NCI-H1092 (cell line): ENCODE measurements around the gene KRT32.

Experiments
- DNase-seq: peaks from one replicate; lab custom pipeline; 2025; lab: John Stamatoyannopoulos, UW

KRT32 gene

DNA sequence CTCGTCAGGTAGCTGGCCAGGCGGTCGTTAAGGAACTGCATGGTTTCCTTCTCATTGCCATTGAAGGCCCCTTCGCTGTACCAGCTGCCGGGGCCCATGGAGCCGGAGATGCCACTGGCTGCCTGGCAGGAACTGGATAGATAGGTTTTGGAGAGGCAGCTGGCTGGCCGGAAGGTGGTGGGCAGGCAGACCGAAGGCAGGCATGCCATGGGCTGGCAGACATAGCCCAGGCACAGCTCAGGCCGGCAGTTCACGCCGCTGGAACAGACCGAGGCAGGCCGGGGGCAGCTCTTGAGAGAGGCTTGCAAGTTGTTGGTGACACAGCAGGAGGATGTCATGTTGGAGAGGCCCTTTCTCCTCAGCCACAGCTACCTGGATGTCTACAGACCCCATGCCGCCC, at the start of gene KRT32:
Gene KRT32, minus strand, starts transcription at position 399 of the 400 bp plus-strand sequence. Its CDS starts 61 bp downstream, at position 338.
- no peak for DNase-seq

DNA sequence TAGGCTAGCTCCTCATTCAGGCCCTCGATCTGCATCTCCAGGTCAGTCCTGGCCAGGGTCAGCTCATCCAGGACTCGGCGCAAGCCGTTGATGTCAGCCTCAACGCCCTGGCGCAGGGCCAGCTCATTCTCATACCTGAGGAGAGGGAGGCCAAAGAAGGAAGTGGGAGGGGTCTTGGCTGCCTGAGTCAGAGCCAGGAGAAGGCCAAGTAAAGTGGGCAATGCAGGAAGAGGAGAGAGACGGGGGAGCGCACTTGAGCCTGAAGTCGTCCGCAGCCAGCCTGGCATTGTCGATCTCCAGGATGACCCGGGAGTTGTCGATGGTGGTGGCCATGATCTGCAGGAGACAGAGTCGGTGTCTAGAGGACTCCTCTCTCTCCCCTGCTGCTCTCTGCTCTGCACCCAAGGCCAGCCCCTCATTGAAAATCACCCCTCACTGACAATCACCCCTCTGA, 49.7 kb upstream of the KRT32 start:
- DNase-seq, result no peak

- no peak for DNase-seq
Observed at GRCh38 chr17:41516147-41516829, 49.1 kb upstream of the KRT32 start.

DNA sequence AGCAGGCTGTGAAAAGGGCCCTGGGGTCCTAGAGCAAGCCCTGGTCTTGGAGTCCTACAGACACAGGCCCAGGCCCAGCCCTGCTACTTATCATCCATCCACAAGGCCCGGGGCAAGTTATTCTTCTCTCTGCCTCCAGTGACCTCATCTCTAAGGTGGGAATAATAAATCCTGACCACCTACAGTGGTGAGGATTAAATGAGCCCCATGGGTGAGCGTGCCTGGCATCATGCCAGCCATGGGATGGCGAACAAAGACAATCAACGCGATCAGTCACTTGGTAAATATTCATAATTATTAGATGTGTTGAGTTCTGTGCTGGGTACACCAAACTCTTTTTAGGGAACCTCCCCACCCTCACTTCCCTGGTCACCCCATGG, 46.0 kb upstream of the KRT32 start:
- DNase-seq, result no peak

DNA sequence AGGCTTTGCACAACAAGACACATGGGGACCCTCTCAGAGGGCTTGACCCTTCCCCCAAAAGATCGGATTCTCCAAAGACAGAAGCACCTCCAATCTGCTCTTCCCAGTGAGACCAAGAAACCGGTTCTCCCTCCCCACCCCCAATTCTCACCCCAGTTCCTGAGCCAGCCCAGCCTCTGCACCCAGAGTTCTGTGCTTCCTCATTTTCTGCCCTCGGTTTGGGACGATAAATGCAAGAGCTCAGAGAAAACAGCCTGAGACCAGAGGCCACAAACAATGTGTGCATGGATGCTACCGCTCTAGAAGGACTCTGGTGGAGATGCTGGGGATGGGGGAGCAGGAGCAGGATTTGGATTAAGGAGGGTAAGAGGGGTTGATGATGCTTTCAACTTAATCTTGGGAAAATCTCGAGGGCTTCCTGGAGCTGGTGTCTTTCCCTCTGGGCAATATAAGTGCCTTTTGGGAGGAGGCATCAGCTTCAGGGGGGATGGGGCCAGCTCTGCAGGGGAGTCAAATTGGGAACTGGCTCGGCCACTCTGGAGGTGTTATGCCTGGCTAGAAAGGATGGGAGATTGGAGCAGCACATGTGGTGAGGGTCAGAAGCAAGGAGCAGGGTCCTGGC, 45.5 kb upstream of the KRT32 start:
- DNase-seq, result no peak

DNA sequence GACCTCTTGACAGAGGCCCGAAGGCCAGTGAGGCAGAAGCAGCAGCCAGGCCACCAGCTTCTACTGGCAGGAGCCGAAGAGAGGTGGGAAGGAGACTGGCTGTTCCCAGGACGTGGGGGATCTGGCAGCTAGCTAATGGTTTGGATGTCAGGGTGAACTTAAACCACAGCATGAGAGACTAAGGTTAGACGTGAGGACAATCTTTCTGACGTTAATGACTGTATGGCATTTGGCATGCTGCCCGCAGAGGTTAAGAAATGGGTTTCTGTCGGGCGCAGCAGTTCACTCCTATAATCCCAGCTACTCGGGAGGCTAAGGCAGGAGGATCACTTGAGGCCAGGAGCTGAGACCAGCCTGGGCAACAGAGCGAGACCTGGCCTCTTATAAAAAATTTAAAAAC, 44.5 kb upstream of the KRT32 start:
- DNase-seq, result no peak

- DNase-seq, result no peak
Observed at GRCh38 chr17:41511116-41511515, 43.9 kb upstream of the KRT32 start.

DNA sequence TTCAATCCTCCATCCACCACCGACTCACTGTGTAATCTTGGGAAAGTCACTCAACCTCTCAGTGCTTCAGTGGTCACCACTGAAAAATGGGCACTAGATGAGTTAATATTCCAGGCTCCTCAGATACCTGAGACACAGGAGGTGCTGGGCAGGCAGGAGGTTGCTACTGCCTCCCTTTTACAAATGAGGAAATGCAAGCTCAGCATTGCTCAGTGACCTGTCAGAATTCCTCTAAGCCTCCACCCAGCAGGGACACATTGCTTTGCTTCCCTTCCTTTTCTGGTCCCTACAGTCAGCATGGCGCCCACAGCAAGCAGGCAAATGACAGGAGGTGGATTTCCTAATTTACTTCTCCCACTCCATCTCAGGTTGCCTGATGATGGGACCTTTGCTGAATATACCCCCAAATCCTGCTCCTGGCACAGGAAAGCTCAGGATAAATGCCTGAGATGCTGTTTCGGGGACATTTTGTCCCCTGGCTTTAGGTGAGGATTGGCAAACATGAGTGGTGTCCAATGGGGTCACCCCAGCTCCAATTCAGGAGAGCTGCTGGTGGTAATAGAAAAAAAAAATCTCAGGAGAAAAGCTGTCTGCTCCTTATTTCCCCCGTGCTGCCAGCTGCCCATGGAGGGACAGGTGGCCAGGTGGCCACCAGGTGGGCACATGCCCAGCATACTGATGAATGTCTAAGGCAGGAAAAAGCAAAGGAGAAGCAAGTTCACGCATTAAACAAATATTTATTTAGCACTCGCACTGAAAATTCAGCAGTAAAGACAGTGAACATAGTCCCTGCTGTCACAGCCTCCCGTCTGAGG, 43.3 kb upstream of the KRT32 start:
- no peak for DNase-seq

DNA sequence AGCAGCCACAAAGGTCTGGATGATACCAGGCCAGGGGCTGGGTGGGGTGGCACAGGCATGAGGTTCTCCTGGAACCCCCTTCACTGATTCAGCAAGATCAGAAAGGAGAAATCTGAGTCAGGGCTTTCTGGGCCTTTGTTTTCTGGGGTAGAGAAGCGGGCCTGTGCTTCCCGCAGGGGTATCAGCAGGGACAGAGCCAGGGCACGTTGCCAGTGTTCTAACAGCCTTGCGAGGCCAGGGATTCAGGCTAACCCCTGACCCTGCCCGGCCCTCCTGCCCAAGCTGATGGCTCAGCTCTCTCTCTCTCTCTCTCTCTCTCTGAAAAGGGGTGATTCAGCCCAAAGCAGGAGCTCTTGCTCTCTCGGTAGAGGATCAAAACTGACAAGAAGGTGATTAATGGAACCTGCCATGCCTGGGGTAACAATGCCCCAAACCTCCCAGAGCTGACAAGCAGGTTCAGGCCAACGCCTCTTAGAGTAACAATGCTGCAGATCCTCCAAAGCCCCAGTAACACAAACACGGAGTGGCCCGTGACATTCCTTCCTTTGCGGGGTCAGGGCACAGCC, 40.2 kb upstream of the KRT32 start:
- no peak for DNase-seq

GRCh38 chr17:41505809-41506767, 38.9 kb upstream of the KRT32 start:
- no peak for DNase-seq

DNA sequence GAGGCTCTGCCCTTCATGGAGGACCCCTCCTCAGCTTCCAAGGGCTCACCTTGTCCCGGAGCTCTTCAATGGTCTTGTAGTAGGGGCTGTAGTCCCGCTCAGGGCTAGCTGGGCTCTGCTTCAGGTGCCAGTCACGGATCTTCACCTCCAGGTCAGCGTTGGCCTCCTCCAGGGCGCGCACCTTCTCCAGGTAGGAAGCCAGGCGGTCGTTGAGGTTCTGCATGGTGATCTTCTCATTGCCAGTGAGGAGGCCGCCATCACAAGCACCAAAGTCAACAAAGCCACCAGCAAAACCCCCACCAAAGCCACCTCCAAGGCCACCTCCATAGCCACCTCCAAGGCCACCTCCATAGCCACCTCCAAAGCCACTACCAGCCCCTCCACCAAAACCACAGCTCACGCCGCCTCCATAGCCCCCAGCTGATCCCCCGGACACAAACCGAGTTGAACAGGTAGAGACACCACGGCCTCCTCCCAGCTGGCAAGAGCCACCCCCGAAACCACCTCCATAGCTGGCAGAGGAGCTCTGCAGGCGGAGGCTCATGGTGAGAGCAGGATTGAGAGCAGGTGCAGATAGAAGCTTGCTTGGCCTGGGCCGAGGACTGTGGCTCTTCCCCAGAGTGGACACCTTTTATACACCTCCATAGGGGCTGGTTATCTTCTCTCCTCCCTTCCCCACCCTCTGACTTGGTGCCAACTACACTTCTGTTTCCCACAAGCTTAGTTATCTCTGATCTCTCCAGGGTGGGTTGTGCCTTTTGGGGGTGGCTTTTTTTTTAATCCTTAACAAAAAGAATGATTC, 38.0 kb upstream of the KRT32 start, which contains the start of gene KRT13:
Gene KRT13, minus strand, starts transcription at position 606 of the 802 bp plus-strand sequence. Its CDS starts 62 bp downstream, at position 544.
- no peak for DNase-seq

DNA sequence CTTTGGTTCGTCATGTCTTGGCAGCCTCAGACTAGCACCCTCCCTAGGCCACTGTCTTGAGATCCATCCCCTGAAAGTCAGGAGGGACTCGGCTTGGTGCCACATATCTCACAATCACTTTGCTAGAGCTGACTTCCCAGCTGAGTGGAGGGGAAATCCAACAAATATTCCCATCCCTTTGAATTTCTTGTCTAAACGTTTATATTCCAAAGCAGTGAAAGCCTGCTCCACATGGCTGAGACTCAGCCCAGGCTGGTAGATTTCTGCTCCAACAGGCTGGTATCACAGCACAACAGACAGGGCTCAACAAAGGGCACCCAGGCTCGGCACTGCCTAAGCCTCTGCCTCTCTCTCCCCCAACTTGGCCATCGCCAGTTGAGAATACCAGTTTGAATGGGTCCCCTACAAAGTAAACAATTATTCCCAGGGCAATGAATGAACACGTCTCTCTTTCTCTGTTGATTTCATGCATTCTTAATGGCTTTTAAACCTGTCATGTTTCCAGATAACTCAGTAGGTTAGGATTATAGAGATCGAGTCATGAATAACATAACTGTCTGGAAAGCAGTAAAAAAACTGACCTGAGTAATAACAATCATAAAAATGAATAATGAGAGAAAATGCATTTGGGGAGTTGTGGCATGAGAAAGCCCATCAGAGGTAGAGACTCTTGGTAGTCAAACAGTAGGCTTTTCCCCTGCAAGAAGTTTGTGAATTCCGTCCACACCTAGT, 37.2 kb upstream of the KRT32 start:
- no peak for DNase-seq

- DNase-seq, result no peak
Observed at GRCh38 chr17:41503202-41503601, 36.0 kb upstream of the KRT32 start.

- DNase-seq, result no peak
Observed at GRCh38 chr17:41500131-41500911, 33.1 kb upstream of the KRT32 start.

GRCh38 chr17:41499714-41500113, 32.5 kb upstream of the KRT32 start:
- DNase-seq, result no peak

GRCh38 chr17:41498276-41498675, 31.1 kb upstream of the KRT32 start:
- DNase-seq, result no peak

GRCh38 chr17:41496803-41497484, 29.8 kb upstream of the KRT32 start:
- peak; percentile 49 for DNase-seq

GRCh38 chr17:41494524-41494923, 27.3 kb upstream of the KRT32 start:
- no peak for DNase-seq
